Astrocyte of the cerebellum (primary cell): ENCODE results near the gene MSMB.

ENCODE experiments used
- DNase-seq: peaks from one replicate; pipeline ENCODE4 v3.0.0-alpha.2; 2011; ENCODE audit warnings: low read depth
- H3K4me3 ChIP-seq: 2 replicates; pipeline ENCODE4 v1.5.1; 2011; ENCODE audit warnings: mild to moderate bottlenecking, low read depth, low read length, moderate library complexity
- in situ Hi-C: cut with HindIII; loops from 2 replicates; pipeline ENCODE4 v1.10.0; 2017; ENCODE audit warnings: low sequenced_read_pairs
- TF ChIP-seq, protein P1 (sequence below): IDR thresholded peaks from 2 replicates; pipeline ENCODE4 v1.5.1; 2012; ENCODE audit warnings: low read length, low read depth, moderate library complexity, mild to moderate bottlenecking; ENCODE audit errors: missing control alignments

Gene MSMB

DNA sequence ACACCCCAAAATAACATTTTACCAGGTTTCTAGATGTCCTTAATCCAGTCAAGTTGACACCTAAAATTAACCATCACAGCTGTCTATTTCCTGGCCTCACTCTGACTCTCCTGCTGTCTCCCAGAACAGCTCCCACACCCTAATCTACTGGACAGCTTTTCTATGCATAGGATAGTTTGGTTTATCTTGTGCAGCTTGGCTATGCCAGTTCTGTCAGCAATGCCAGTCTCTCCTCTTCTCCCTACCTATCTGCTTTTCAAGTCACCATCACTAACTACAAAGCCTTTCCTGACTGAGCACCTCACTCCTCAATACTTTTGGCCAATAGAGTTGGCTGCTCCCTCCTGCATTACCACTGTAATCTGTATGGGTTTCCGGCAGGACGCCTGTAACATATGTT is 20.7 kb downstream of the MSMB start:
- in situ Hi-C loops: no loop called here
- TF ChIP-seq, protein P1, sequence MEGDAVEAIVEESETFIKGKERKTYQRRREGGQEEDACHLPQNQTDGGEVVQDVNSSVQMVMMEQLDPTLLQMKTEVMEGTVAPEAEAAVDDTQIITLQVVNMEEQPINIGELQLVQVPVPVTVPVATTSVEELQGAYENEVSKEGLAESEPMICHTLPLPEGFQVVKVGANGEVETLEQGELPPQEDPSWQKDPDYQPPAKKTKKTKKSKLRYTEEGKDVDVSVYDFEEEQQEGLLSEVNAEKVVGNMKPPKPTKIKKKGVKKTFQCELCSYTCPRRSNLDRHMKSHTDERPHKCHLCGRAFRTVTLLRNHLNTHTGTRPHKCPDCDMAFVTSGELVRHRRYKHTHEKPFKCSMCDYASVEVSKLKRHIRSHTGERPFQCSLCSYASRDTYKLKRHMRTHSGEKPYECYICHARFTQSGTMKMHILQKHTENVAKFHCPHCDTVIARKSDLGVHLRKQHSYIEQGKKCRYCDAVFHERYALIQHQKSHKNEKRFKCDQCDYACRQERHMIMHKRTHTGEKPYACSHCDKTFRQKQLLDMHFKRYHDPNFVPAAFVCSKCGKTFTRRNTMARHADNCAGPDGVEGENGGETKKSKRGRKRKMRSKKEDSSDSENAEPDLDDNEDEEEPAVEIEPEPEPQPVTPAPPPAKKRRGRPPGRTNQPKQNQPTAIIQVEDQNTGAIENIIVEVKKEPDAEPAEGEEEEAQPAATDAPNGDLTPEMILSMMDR: no peak
- H3K4me3 ChIP-seq: no peak overlapping the region
- DNase-seq: no peak

DNA sequence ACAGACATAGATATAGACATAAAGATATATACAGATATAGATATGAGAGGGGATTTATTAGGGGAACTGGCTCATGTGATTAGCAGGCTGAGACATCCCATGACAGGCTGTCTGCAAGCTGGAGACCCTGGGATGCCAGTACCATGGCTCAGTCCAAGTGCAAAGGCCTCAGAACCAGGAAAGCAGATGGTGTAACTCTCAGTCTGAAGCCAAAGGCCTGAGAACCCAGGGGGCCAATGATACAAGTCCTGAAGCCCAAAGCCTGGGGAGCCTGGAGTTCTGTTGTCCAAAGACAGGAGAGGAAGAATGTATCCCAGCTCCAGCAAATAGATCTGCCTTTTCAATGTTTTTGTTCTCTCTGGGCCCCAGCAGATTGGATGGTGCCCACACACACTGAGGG is 21.1 kb downstream of the MSMB start:
- in situ Hi-C loops: no loop called here
- TF ChIP-seq, protein P1: no peak
- no peak overlapping the region for H3K4me3 ChIP-seq
- no peak for DNase-seq

DNA sequence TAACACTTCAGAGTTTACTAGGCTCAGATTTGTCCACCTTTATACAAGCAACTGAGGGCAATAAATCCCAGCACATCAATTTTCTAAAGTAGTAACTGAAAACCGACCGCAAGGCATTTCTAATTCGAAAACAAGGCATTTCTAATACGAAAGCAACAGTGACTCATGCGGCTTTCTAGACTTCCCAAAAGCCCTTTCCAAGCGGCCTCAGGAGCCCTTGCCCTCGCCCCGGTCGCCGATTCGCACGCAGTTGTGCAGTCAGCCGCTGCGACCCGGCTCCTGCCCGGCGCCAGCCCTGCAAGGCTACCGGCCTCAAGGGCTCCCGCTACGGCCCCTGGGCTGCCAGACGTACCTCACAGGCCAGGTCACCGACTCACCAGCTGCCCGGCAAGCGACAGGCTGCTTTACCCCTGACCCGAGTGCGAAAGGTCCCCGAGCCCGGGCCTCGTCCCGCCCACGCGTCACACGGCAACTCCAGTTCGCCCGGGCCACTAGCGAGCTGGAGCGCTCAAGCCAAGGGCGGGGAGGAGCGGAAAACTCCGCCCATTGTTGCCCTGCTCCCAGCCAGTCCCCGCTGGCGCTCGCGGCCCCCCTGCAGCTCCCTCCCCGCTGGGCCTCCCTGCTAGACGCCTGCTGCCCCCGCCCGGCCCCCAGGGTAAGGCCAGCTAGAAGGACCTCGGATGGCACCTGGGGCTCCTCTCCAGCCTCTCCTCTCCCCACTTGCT is 22.9 kb downstream of the MSMB start:
- in situ Hi-C loops: no loop called here
- peak; percentile 87 for DNase-seq
- peak overlapping the region; percentile 54 for H3K4me3 ChIP-seq
- TF ChIP-seq, protein P1: no peak

DNA sequence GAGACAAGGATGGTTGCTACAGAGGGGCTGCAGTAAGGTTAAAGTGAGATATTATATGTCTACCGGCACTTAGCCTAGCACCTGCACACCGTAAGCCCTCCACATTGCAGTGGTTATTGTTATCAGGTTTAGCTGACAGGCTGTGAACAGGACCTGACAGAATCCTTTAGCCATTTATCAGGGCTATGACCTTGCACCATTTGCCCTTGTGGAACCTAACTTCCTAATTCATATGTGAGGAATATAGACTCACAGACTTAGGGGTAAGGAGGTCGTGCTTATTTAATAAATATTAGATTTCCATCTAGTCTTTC is 25.8 kb downstream of the MSMB start:
- in situ Hi-C loops: no loop called here
- TF ChIP-seq, protein P1: no peak
- H3K4me3 ChIP-seq: no peak overlapping the region

DNA sequence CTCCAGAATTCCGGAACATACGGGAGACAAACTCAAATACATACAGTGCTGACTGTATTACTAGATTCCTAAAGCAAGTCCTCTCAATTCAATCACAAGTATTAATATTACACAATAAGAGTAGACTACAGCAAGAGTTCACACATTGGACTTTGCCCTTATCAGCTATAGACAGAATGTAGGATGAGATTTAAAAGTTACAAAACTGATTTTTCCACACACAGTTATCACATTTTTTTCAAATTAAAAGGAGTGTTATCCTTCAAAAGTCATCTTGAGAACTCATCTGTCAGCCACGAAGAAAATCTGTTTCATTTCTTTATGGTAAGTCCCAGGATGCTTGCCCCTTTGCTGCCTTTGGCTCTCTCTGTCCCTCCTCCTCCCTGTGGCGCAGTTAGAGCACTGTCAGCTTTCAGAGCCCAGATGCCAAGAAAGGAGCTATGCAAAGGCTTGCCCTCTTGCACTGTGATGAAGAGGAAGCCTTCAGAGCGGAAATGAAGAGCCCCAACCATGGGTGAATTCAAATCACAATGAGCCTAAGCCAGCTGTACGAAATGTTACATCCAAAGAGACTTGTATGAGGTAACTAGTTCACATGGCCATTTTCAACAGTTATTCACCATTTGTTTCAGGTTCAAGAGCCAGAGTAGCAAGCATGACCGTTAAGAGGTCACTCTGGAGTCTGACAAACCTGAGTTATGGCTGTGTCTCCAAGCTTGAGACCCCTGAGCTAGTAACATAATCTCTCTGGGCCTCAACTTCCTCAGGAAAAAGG is 26.3 kb downstream of the MSMB start:
- in situ Hi-C loops: no loop called here
- H3K4me3 ChIP-seq: no peak overlapping the region
- DNase-seq: no peak
- TF ChIP-seq, protein P1: no peak

More for the DNA sequence above, 25.8 kb downstream of the MSMB start:
- DNase-seq: no peak

DNA sequence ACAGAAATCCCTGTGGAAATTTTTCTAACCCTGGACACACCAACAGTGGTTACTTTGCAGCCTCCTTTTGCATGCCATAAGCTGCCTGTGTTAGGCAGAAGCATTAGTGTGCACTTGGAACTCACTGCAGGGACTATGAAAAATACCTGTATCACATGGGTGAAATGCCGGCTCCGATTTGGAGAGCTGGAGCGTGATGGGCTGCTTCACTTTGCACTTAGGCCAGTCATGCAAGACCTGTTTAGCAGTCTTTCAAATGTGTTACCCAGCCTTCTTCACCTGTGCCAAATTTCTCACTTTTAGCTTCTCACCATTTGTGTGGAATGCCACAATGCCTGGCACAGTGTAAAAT is 26.9 kb downstream of the MSMB start:
- in situ Hi-C loops: no loop called here
- H3K4me3 ChIP-seq: no peak overlapping the region
- TF ChIP-seq, protein P1: no peak
- no peak for DNase-seq
